IMR-90 (cell line): ENCODE measurements around the gene PCYT1A. TPM values are rescaled to one million over a fixed set of nuclear protein-coding genes. Genes with fewer than 3 reads are reported as not detected.
A peak's percentile ranks its signal among the peaks of the same experiment; 100 is the strongest.

Source experiments
- ATAC-seq: fragments of 200-7000 bp; cut with Tn5 transposase; 2 replicates; pipeline ENCODE4 v1.9.1; 2020; ENCODE audit warnings: low read depth, mild to moderate bottlenecking, moderate library complexity
- BruUV-seq: library from RNA; stranded (reverse); fragments of 400-500 nt; replicated peaks from 2 replicates; lab custom pipeline; 2021; lab: Mats Ljungman, UMichigan
- CTCF ChIA-PET: fragments of 300-600 bp; formaldehyde crosslinking; extraction: SDS; loops from one replicate; lab custom pipeline; 2021; ENCODE audit warnings: antibody characterized with exemption; lab: Yijun Ruan, JAX
- POLR2A ChIA-PET: fragments of 300-600 bp; sonication (Branson Sonifier 250); formaldehyde crosslinking; loops from one replicate; lab custom pipeline; 2022; ENCODE audit warnings: antibody characterized with exemption; ENCODE audit not compliant: unreplicated experiment; lab: Charles Lee
- DNase-seq: peaks from one replicate; pipeline ENCODE4 v3.0.0; 2013
- H2AFZ ChIP-seq: replicated peaks from 2 replicates; pipeline ENCODE3; 2013; ENCODE audit warnings: low read length, mild to moderate bottlenecking; ENCODE audit not compliant: poor library complexity
- H2AK5ac ChIP-seq: 2 replicates; pipeline ENCODE4 v1.6.1; 2013; ENCODE audit warnings: low read depth, low read length, inconsistent platforms
- H2AK9ac ChIP-seq: replicated peaks from 2 replicates; pipeline ENCODE3; 2013; ENCODE audit warnings: mild to moderate bottlenecking, low read depth, low read length, moderate library complexity; ENCODE audit not compliant: poor library complexity
- H2BK120ac ChIP-seq: 2 replicates; pipeline ENCODE4 v1.6.1; 2013; ENCODE audit warnings: low read depth, low read length, inconsistent platforms
- H2BK15ac ChIP-seq: 3 replicates; pipeline ENCODE4 v1.6.1; 2013; ENCODE audit warnings: low read depth, low read length, inconsistent platforms
- H2BK20ac ChIP-seq: 2 replicates; pipeline ENCODE4 v1.6.1; 2013; ENCODE audit warnings: low read depth, mild to moderate bottlenecking, inconsistent platforms, low read length, moderate library complexity
- H2BK5ac ChIP-seq: 2 replicates; pipeline ENCODE4 v1.6.1; 2013; ENCODE audit warnings: mild to moderate bottlenecking, low read depth, low read length, inconsistent platforms; ENCODE audit not compliant: poor library complexity, severe bottlenecking
- H3K14ac ChIP-seq: replicated peaks from 2 replicates; pipeline ENCODE4 v1.6.1; 2013; ENCODE audit warnings: low read depth, low read length, inconsistent platforms
- H3K18ac ChIP-seq: 2 replicates; pipeline ENCODE4 v1.6.1; 2013; ENCODE audit warnings: low read depth, low read length, control low read depth
- H3K23ac ChIP-seq: 2 replicates; pipeline ENCODE4 v1.6.1; 2013; ENCODE audit warnings: low read depth, low read length, inconsistent platforms
- H3K27ac ChIP-seq: 2 replicates; pipeline ENCODE4 v1.5.1; 2013; ENCODE audit warnings: mild to moderate bottlenecking, control low read depth, low read length; ENCODE audit not compliant: insufficient read depth
- H3K27me3 ChIP-seq: 2 replicates; pipeline ENCODE4 v1.6.1; 2013; ENCODE audit warnings: low read length; ENCODE audit not compliant: control insufficient read depth, insufficient read depth
- H3K36me3 ChIP-seq: 2 replicates; pipeline ENCODE4 v1.6.1; 2013; ENCODE audit warnings: low read length, mixed read lengths; ENCODE audit not compliant: control insufficient read depth, insufficient read depth
- H3K4ac ChIP-seq: 2 replicates; pipeline ENCODE4 v1.6.1; 2013; ENCODE audit warnings: low read depth, low read length, inconsistent platforms
- H3K4me1 ChIP-seq: 2 replicates; pipeline ENCODE4 v1.6.1; 2013; ENCODE audit warnings: low read length, mixed read lengths; ENCODE audit not compliant: control insufficient read depth, insufficient read depth
- H3K4me2 ChIP-seq: 2 replicates; pipeline ENCODE4 v1.6.1; 2013; ENCODE audit warnings: low read depth, mild to moderate bottlenecking, control low read depth, low read length, moderate library complexity
- H3K4me3 ChIP-seq: 2 replicates; pipeline ENCODE4 v1.5.1; 2013; ENCODE audit warnings: low read depth, mild to moderate bottlenecking, control low read depth, low read length, moderate library complexity; ENCODE audit not compliant: insufficient read depth
- H3K56ac ChIP-seq: 2 replicates; pipeline ENCODE4 v1.6.1; 2013; ENCODE audit warnings: low read length, inconsistent platforms; ENCODE audit not compliant: insufficient read depth; ENCODE audit errors: extremely low read depth
- H3K79me1 ChIP-seq, 2 experiments: 2 replicates each; pipeline ENCODE4 v1.6.1; 2013; ENCODE audit warnings: low read length in 2 of 2, inconsistent platforms in 1 of 2, low read depth in 1 of 2
- H3K9ac ChIP-seq: 2 replicates; pipeline ENCODE4 v1.6.1; 2013; ENCODE audit warnings: low read depth, low read length, control low read depth
- H3K9me1 ChIP-seq: 2 replicates; pipeline ENCODE4 v1.6.1; 2013; ENCODE audit warnings: low read length, inconsistent platforms; ENCODE audit not compliant: insufficient read depth
- H3K9me3 ChIP-seq: 2 replicates; pipeline ENCODE4 v1.6.1; 2013; ENCODE audit warnings: low read length; ENCODE audit not compliant: control insufficient read depth, insufficient read depth
- H4K20me1 ChIP-seq: 2 replicates; pipeline ENCODE4 v1.6.1; 2013; ENCODE audit warnings: low read length, inconsistent platforms; ENCODE audit not compliant: insufficient read depth
- H4K5ac ChIP-seq: 2 replicates; pipeline ENCODE4 v1.6.1; 2013; ENCODE audit warnings: mild to moderate bottlenecking, low read depth, low read length, control low read depth
- H4K8ac ChIP-seq, 2 experiments: 2 replicates each; pipeline ENCODE4 v1.6.1; 2013; ENCODE audit warnings: low read depth in 2 of 2, low read length in 2 of 2, control low read depth in 1 of 2, inconsistent platforms in 1 of 2
- H4K91ac ChIP-seq: 2 replicates; pipeline ENCODE4 v1.6.1; 2013; ENCODE audit warnings: low read depth, low read length, inconsistent platforms; ENCODE audit not compliant: insufficient read depth
- BHLHE40 ChIP-seq: fragments of 150-350 bp; IDR thresholded peaks from 2 replicates; pipeline ENCODE4 v1.6.1; 2016; ENCODE audit warnings: mild to moderate bottlenecking, low read depth, low read length
- CEBPB ChIP-seq: IDR thresholded peaks from 2 replicates; pipeline ENCODE4 v1.6.1; 2012; ENCODE audit warnings: low read depth, low read length, improper control_type of control experiment
- CHD1 ChIP-seq: IDR thresholded peaks from 2 replicates; pipeline ENCODE4 v1.6.1; 2012; ENCODE audit warnings: low read depth, low read length, improper control_type of control experiment
- FOS ChIP-seq: fragments of 150-350 bp; IDR thresholded peaks from 2 replicates; pipeline ENCODE4 v1.6.1; 2016; ENCODE audit warnings: low read depth, low read length
- MAZ ChIP-seq: IDR thresholded peaks from 2 replicates; pipeline ENCODE4 v1.6.1; 2012; ENCODE audit warnings: low read depth, mild to moderate bottlenecking, low read length, improper control_type of control experiment, moderate library complexity, borderline replicate concordance
- MXI1 ChIP-seq: IDR thresholded peaks from 2 replicates; pipeline ENCODE4 v1.6.1; 2012; ENCODE audit warnings: low read depth, mild to moderate bottlenecking, low read length, moderate library complexity, borderline replicate concordance
- NFE2L2 ChIP-seq: fragments of 150-350 bp; IDR thresholded peaks from 2 replicates; pipeline ENCODE4 v1.6.1; 2016; ENCODE audit warnings: low read depth, mild to moderate bottlenecking, low read length
- RAD21 ChIP-seq: IDR thresholded peaks from 2 replicates; pipeline ENCODE4 v1.6.1; 2012; ENCODE audit warnings: low read length, improper control_type of control experiment
- RCOR1 ChIP-seq: IDR thresholded peaks from 2 replicates; pipeline ENCODE4 v1.6.1; 2012; ENCODE audit warnings: mild to moderate bottlenecking, low read length, improper control_type of control experiment; ENCODE audit not compliant: insufficient replicate concordance
- SMC3 ChIP-seq: fragments of 150-350 bp; IDR thresholded peaks from 2 replicates; pipeline ENCODE4 v1.6.1; 2016; ENCODE audit warnings: low read depth, mild to moderate bottlenecking, antibody characterized with exemption, low read length, moderate library complexity
- WGBS, 2 experiments: methylation state at CpG; one replicate each; pipeline versions ENCODE4 v1.1.5 to v1.1.7; 2013; ENCODE audit warnings: missing lambda C conversion rate in 2 of 2; ENCODE audit not compliant: insufficient read length in 1 of 2; ENCODE audit errors: extremely low coverage in 2 of 2; 5-methylcytosine and 5-hydroxymethylcytosine counted together
- dilution Hi-C: fragments of 300-500 bp; cut with HindIII; formaldehyde crosslinking; loops from one replicate; pipeline ENCODE4 v1.14.3; 2018; ENCODE audit warnings: low sequenced_read_pairs; ENCODE audit not compliant: unreplicated experiment
- in situ Hi-C: fragments of 300-500 bp; cut with MboI; formaldehyde crosslinking; loops from 3 replicates; pipeline ENCODE4 v1.14.3; 2019; ENCODE audit warnings: low sequenced_read_pairs, inconsistent platforms, mixed read lengths
- intact Hi-C: fragments of 100-400 bp; cut with micrococcal nuclease; formaldehyde crosslinking; loops from 2 replicates; pipeline ENCODE4 v1.10.0; 2022
- polyA plus RNA-seq, 3 experiments: library from polyadenylated mRNA; depleted of rRNA; stranded (reverse); fragments of >200 nt; gene quantifications; 2 replicates each; pipeline ENCODE4 v1.2.3, GENCODE V29; 2012; ENCODE audit warnings: low replicate concordance in 1 of 3
- total RNA-seq: library from RNA; depleted of rRNA; stranded (reverse); fragments of >200 nt; gene quantifications from 2 replicates; pipeline ENCODE4 v1.2.3, GENCODE V29; 2012
- TF ChIP-seq, protein P1 (sequence below): fragments of 150-350 bp; IDR thresholded peaks from 2 replicates; pipeline ENCODE4 v1.6.1; 2017; ENCODE audit warnings: mild to moderate bottlenecking, antibody characterized with exemption, low read length, low read depth
- TF ChIP-seq, protein P2 (sequence below): fragments of 150-350 bp; IDR thresholded peaks from 2 replicates; pipeline ENCODE4 v1.6.1; 2016; ENCODE audit warnings: low read depth, mild to moderate bottlenecking, low read length, moderate library complexity, borderline replicate concordance
- TF ChIP-seq, protein P3 (sequence below): conservative IDR thresholded peaks from 2 replicates; pipeline ENCODE4 v1.5.1; 2012; ENCODE audit warnings: mild to moderate bottlenecking, low read depth, low read length, improper control_type of control experiment

Gene PCYT1A
- total and polyA plus RNA-seq, 2 of the 4 experiments (the other 2 are of a cell fraction), result 62.8 to 127 TPM

DNA sequence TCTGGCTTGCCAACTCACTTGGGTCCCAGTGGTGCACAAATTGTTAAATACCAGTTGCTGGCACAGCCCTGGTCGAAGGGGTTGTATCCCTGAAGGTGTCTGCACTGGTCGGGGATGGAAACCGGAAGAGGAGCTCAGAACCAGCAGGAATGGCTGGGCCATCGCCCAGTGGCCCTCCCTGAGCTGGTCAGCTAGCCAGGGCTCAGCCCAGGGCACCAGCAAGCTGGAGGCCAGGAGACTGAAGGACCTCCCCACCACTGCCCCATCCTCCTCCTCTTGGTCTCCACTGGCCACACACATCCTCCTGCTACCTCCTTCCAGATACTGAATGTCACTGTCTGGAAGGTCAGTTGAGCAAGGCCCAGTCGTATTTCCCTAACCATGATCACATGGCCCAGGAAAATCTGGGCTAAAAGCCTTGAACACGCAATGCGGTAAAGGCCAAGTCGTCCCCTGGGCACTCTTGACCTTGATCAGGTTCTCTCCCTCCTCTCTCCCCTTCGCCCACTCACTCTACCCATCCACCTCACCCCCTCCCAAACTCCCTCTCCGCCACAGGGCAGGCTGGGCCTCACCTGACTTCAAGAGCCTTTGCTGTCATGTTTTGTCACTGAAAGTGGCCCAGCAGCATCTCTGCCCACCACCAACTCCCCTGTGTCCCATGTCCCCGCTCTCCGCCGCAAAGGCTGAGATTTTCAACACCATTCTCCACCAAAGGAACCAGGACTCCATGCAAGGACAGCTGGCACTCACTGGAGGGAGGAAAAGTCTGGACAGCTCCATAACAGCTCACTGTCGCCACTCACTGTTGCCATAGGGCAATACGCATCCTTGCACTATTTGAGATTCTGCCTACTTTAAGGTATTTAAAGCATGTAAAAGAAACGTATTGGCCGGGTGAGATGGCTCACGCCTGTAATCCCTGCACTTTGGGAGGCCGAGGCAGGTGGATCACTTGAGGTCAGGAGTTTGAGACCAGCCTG is 88.5 kb downstream of the PCYT1A start:
- intact Hi-C loops, result loop anchor here (5.0 kb wide), 1 partner anchor 347 kb away; no protein-coding TSS in a partner anchor
- no peak for ATAC-seq
- no peaks in the 10 kb centered on the region for H3K36me3 ChIP-seq
- no peak overlapping the region for H2AK9ac ChIP-seq
- H3K79me1 ChIP-seq, result no peaks in the 10 kb centered on the region
- no peak overlapping the region for H3K14ac ChIP-seq
- H3K9me1 ChIP-seq, result no peaks in the 10 kb centered on the region
- H3K18ac ChIP-seq, result no peak overlapping the region
- H4K5ac ChIP-seq, result no peak overlapping the region
- ChIA-PET POLR2A (no interaction called here), CTCF (interaction anchor here (1.5 kb wide), 1 partner anchor 127 kb away, joined by 4 read pairs; no protein-coding TSS in a partner anchor)
- 71% methylated on average over 6 of the region's 19 CpGs; no CpG with 5 or more reads in 1 of the 2 experiments for WGBS, 2 experiments
- no peak overlapping the region for H2BK15ac ChIP-seq
- H3K56ac ChIP-seq, result no peak overlapping the region
- H2BK5ac ChIP-seq, result no peak overlapping the region
- no peaks in the 10 kb centered on the region for H3K4me1 ChIP-seq
- no peak overlapping the region for H3K9ac ChIP-seq
- H3K27ac ChIP-seq, result no peak overlapping the region
- no peak overlapping the region for H3K4me3 ChIP-seq
- H2BK120ac ChIP-seq, result no peak overlapping the region
- H2BK20ac ChIP-seq, result no peak overlapping the region
- in situ Hi-C loops, result no loop called here
- H4K20me1 ChIP-seq, result no peaks in the 10 kb centered on the region
- H2AK5ac ChIP-seq, result no peak overlapping the region
- no peak overlapping the region for H3K4ac ChIP-seq
- H4K8ac ChIP-seq, result no peak overlapping the region
- no peak for DNase-seq
- H3K27me3 ChIP-seq, result peaks cover 5% of the 10 kb centered on the region
- peak overlapping the region; percentile 2 for H2AFZ ChIP-seq
- H3K9me3 ChIP-seq, result no peaks in the 10 kb centered on the region
- dilution Hi-C loops, result loop anchor here (25.0 kb wide), 1 partner anchor 137 kb away; no protein-coding TSS in a partner anchor
- no TSS peak for BruUV-seq
- H3K4me2 ChIP-seq, result no peak overlapping the region
- no peak overlapping the region for H3K23ac ChIP-seq
- H4K91ac ChIP-seq, result no peak overlapping the region
- TF ChIP-seq BHLHE40, result no peak
- TF ChIP-seq SMC3, result peak; percentile 27
- no peak for TF ChIP-seq MXI1
- TF ChIP-seq RAD21, result peak; percentile 41
- no peak for TF ChIP-seq CEBPB
- TF ChIP-seq FOS, result no peak
- TF ChIP-seq CHD1, result no peak
- TF ChIP-seq RCOR1, result no peak
- TF ChIP-seq, protein P1, sequence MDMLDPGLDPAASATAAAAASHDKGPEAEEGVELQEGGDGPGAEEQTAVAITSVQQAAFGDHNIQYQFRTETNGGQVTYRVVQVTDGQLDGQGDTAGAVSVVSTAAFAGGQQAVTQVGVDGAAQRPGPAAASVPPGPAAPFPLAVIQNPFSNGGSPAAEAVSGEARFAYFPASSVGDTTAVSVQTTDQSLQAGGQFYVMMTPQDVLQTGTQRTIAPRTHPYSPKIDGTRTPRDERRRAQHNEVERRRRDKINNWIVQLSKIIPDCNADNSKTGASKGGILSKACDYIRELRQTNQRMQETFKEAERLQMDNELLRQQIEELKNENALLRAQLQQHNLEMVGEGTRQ, result no peak
- TF ChIP-seq, protein P2, sequence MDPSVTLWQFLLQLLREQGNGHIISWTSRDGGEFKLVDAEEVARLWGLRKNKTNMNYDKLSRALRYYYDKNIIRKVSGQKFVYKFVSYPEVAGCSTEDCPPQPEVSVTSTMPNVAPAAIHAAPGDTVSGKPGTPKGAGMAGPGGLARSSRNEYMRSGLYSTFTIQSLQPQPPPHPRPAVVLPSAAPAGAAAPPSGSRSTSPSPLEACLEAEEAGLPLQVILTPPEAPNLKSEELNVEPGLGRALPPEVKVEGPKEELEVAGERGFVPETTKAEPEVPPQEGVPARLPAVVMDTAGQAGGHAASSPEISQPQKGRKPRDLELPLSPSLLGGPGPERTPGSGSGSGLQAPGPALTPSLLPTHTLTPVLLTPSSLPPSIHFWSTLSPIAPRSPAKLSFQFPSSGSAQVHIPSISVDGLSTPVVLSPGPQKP, result no peak
- TF ChIP-seq NFE2L2, result no peak
- no peak for TF ChIP-seq MAZ
- TF ChIP-seq, protein P3, sequence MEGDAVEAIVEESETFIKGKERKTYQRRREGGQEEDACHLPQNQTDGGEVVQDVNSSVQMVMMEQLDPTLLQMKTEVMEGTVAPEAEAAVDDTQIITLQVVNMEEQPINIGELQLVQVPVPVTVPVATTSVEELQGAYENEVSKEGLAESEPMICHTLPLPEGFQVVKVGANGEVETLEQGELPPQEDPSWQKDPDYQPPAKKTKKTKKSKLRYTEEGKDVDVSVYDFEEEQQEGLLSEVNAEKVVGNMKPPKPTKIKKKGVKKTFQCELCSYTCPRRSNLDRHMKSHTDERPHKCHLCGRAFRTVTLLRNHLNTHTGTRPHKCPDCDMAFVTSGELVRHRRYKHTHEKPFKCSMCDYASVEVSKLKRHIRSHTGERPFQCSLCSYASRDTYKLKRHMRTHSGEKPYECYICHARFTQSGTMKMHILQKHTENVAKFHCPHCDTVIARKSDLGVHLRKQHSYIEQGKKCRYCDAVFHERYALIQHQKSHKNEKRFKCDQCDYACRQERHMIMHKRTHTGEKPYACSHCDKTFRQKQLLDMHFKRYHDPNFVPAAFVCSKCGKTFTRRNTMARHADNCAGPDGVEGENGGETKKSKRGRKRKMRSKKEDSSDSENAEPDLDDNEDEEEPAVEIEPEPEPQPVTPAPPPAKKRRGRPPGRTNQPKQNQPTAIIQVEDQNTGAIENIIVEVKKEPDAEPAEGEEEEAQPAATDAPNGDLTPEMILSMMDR, result peak; percentile 31
